GM10847 (cell line): ENCODE data around the gene CGNL1.

Experiments
- POLR2A ChIP-seq: IDR thresholded peaks from 2 replicates; pipeline ENCODE4 v1.6.1; 2011; ENCODE audit not compliant: insufficient read length; ENCODE audit errors: extremely low read depth

Gene CGNL1

GRCh38 chr15:57421551-57421950 is 45.2 kb downstream of the CGNL1 start:
- TF ChIP-seq POLR2A: no peak

GRCh38 chr15:57422113-57422754 is 45.9 kb downstream of the CGNL1 start:
- no peak for TF ChIP-seq POLR2A

GRCh38 chr15:57423599-57424140 is 47.4 kb downstream of the CGNL1 start:
- no peak for TF ChIP-seq POLR2A

GRCh38 chr15:57424628-57425405 is 48.5 kb downstream of the CGNL1 start:
- no peak for TF ChIP-seq POLR2A

- no peak for TF ChIP-seq POLR2A
Measured at GRCh38 chr15:57425842-57426241, 49.5 kb downstream of the CGNL1 start.

GRCh38 chr15:57427367-57427821 is 51.1 kb downstream of the CGNL1 start:
- TF ChIP-seq POLR2A: no peak

- TF ChIP-seq POLR2A: no peak
Measured at GRCh38 chr15:57432141-57432741, 55.9 kb downstream of the CGNL1 start.

- no peak for TF ChIP-seq POLR2A
Measured at GRCh38 chr15:57436166-57436565, 59.9 kb downstream of the CGNL1 start.

- no peak for TF ChIP-seq POLR2A
Measured at GRCh38 chr15:57436961-57437360, 60.7 kb downstream of the CGNL1 start.

GRCh38 chr15:57437564-57437963 is 61.3 kb downstream of the CGNL1 start:
- no peak for TF ChIP-seq POLR2A

- no peak for TF ChIP-seq POLR2A
Measured at GRCh38 chr15:57438166-57438565, 61.9 kb downstream of the CGNL1 start.

- TF ChIP-seq POLR2A: no peak
Measured at GRCh38 chr15:57439128-57440027, 63.1 kb downstream of the CGNL1 start.

GRCh38 chr15:57440167-57440566 is 63.9 kb downstream of the CGNL1 start:
- TF ChIP-seq POLR2A: no peak

- no peak for TF ChIP-seq POLR2A
Measured at GRCh38 chr15:57440799-57441198, 64.5 kb downstream of the CGNL1 start.

- TF ChIP-seq POLR2A: no peak
Measured at GRCh38 chr15:57442335-57442734, 66.0 kb downstream of the CGNL1 start.
